H9 (cell line): ENCODE results near the gene SLC44A2. TPM values are rescaled to one million over a fixed set of nuclear protein-coding genes. Genes with fewer than 3 reads are reported as not detected.

Experiments
- DNase-seq: peaks from one replicate; pipeline ENCODE4 v3.0.0-alpha.2; 2017
- H2AFZ ChIP-seq: one replicate; pipeline ENCODE4 v1.6.1; 2013; ENCODE audit warnings: mild to moderate bottlenecking, low read length, control low read depth, moderate library complexity
- H2AK5ac ChIP-seq: 2 replicates; pipeline ENCODE4 v1.6.1; 2013; ENCODE audit warnings: low read length, control low read depth, mixed read lengths; ENCODE audit not compliant: insufficient read length
- H2BK120ac ChIP-seq: one replicate; pipeline ENCODE4 v1.6.1; 2013; ENCODE audit warnings: low read depth, mild to moderate bottlenecking, low read length, control low read depth, inconsistent platforms; ENCODE audit not compliant: poor library complexity, severe bottlenecking
- H2BK12ac ChIP-seq: 2 replicates; pipeline ENCODE4 v1.6.1; 2013; ENCODE audit warnings: low read length, control low read depth, mixed read lengths, low read depth; ENCODE audit not compliant: insufficient read length
- H2BK15ac ChIP-seq: 2 replicates; pipeline ENCODE4 v1.6.1; 2013; ENCODE audit warnings: low read depth, low read length, control low read depth
- H2BK20ac ChIP-seq: one replicate; pipeline ENCODE4 v1.6.1; 2013; ENCODE audit warnings: low read depth, mild to moderate bottlenecking, low read length, control low read depth, inconsistent platforms; ENCODE audit not compliant: poor library complexity, severe bottlenecking
- H2BK5ac ChIP-seq: 2 replicates; pipeline ENCODE4 v1.6.1; 2013; ENCODE audit warnings: low read length, control low read depth, mixed read lengths; ENCODE audit not compliant: insufficient read length
- H3K14ac ChIP-seq: 2 replicates; pipeline ENCODE4 v1.6.1; 2013; ENCODE audit warnings: low read length, control low read depth; ENCODE audit not compliant: insufficient read depth
- H3K18ac ChIP-seq: 2 replicates; pipeline ENCODE4 v1.6.1; 2013; ENCODE audit warnings: low read depth, mild to moderate bottlenecking, mixed read lengths, low read length, control low read depth; ENCODE audit not compliant: insufficient read length
- H3K23ac ChIP-seq: 2 replicates; pipeline ENCODE4 v1.6.1; 2013; ENCODE audit warnings: low read length, control low read depth, mixed read lengths, low read depth; ENCODE audit not compliant: insufficient read length
- H3K23me2 ChIP-seq: 2 replicates; pipeline ENCODE4 v1.6.1; 2013; ENCODE audit warnings: low read depth, mild to moderate bottlenecking, mixed read lengths, low read length, control low read depth; ENCODE audit not compliant: insufficient read length, poor library complexity, severe bottlenecking
- H3K27ac ChIP-seq: 2 replicates; pipeline ENCODE4 v1.5.1; 2013; ENCODE audit warnings: low read length, control low read depth, mixed read lengths, low read depth; ENCODE audit not compliant: insufficient read length
- H3K27me3 ChIP-seq: 2 replicates; pipeline ENCODE4 v1.6.1; 2013; ENCODE audit warnings: low read length, control low read depth, inconsistent platforms; ENCODE audit not compliant: insufficient read depth
- H3K4ac ChIP-seq: 2 replicates; pipeline ENCODE4 v1.6.1; 2013; ENCODE audit warnings: low read depth, mild to moderate bottlenecking, control low read depth, inconsistent platforms, low read length, moderate library complexity
- H3K4me1 ChIP-seq: 2 replicates; pipeline ENCODE4 v1.6.1; 2013; ENCODE audit warnings: low read length, control low read depth, inconsistent platforms; ENCODE audit not compliant: insufficient read depth
- H3K4me2 ChIP-seq: 2 replicates; pipeline ENCODE4 v1.6.1; 2013; ENCODE audit warnings: low read length, control low read depth, mixed read lengths; ENCODE audit not compliant: insufficient read length, insufficient read depth
- H3K56ac ChIP-seq: 2 replicates; pipeline ENCODE4 v1.6.1; 2013; ENCODE audit warnings: low read depth, mild to moderate bottlenecking, mixed read lengths, low read length, control low read depth; ENCODE audit not compliant: insufficient read length
- H3K79me1 ChIP-seq: 2 replicates; pipeline ENCODE4 v1.6.1; 2013; ENCODE audit warnings: low read depth, mild to moderate bottlenecking, moderate library complexity, low read length, control low read depth, inconsistent platforms; ENCODE audit not compliant: insufficient read depth, poor library complexity, severe bottlenecking
- H3K79me2 ChIP-seq: 2 replicates; pipeline ENCODE4 v1.6.1; 2013; ENCODE audit warnings: low read length, control low read depth, inconsistent platforms; ENCODE audit not compliant: insufficient read depth
- H3K9ac ChIP-seq: 2 replicates; pipeline ENCODE4 v1.6.1; 2013; ENCODE audit warnings: low read length, control low read depth, mixed read lengths; ENCODE audit not compliant: insufficient read length; ENCODE audit errors: extremely low read depth
- H3K9me3 ChIP-seq: one replicate; pipeline ENCODE4 v1.6.1; 2013; ENCODE audit warnings: low read depth, low read length, inconsistent platforms; ENCODE audit not compliant: control insufficient read depth
- H3T11ph ChIP-seq: one replicate; pipeline ENCODE4 v1.6.1; 2013; ENCODE audit warnings: mild to moderate bottlenecking, low read length, control low read depth, inconsistent platforms
- H4K20me1 ChIP-seq: one replicate; pipeline ENCODE4 v1.6.1; 2013; ENCODE audit not compliant: control insufficient read depth, insufficient read length, insufficient read depth
- H4K5ac ChIP-seq: 2 replicates; pipeline ENCODE4 v1.6.1; 2013; ENCODE audit warnings: low read depth, mild to moderate bottlenecking, mixed read lengths, low read length, control low read depth; ENCODE audit not compliant: insufficient read length
- H4K8ac ChIP-seq: replicated peaks from 2 replicates; pipeline ENCODE4 v1.6.1; 2013; ENCODE audit warnings: low read length, control low read depth, mixed read lengths, low read depth; ENCODE audit not compliant: insufficient read length
- H4K91ac ChIP-seq: 2 replicates; pipeline ENCODE4 v1.6.1; 2013; ENCODE audit warnings: low read depth, mild to moderate bottlenecking, moderate library complexity, mixed read lengths, low read length, control low read depth; ENCODE audit not compliant: insufficient read length
- H3K27ac Mint-ChIP-seq, 3 experiments: 2 replicates in 2 of 3; 3 replicates in 1 of 3; pipeline ENCODE4 v1.8.0; 2020 to 2021; ENCODE audit warnings: mixed read lengths in 3 of 3, mild to moderate bottlenecking in 1 of 3, moderate library complexity in 1 of 3
- H3K27me3 Mint-ChIP-seq: 2 replicates; pipeline ENCODE4 v1.8.0; 2021; ENCODE audit warnings: low read depth, mild to moderate bottlenecking, moderate library complexity, mixed read lengths
- H3K36me3 Mint-ChIP-seq, 3 experiments: 2 replicates in 2 of 3; 3 replicates in 1 of 3; pipeline ENCODE4 v1.8.0; 2020 to 2021; ENCODE audit warnings: low read depth in 3 of 3, mixed read lengths in 3 of 3; ENCODE audit not compliant: insufficient read depth in 1 of 3
- H3K4me1 Mint-ChIP-seq, 2 experiments: 2 replicates each; pipeline ENCODE4 v1.8.0; 2020; ENCODE audit warnings: mixed read lengths in 2 of 2
- H3K4me3 Mint-ChIP-seq, 2 experiments: 2 replicates in 1 of 2; 3 replicates in 1 of 2; pipeline ENCODE4 v1.8.0; 2020 to 2021; ENCODE audit warnings: mild to moderate bottlenecking in 2 of 2, mixed read lengths in 2 of 2, moderate library complexity in 1 of 2
- H3K9me3 Mint-ChIP-seq, 2 experiments: 2 replicates in 1 of 2; 3 replicates in 1 of 2; pipeline ENCODE4 v1.8.0; 2020; ENCODE audit warnings: mild to moderate bottlenecking in 2 of 2, mixed read lengths in 2 of 2, moderate library complexity in 1 of 2
- WGBS: extraction: QIAGEN DNeasy Blood & Tissue Kit; methylation state at CpG from one replicate; pipeline ENCODE4 v1.1.7; 2013; ENCODE audit warnings: missing lambda C conversion rate, low lambda C conversion rate, mixed read lengths; ENCODE audit not compliant: insufficient read length; ENCODE audit errors: extremely low coverage; 5-methylcytosine and 5-hydroxymethylcytosine counted together
- total RNA-seq: library from RNA; stranded (reverse); gene quantifications from 2 replicates; pipeline ENCODE4 v1.2.1, GENCODE V29; 2021
- TF ChIP-seq, protein P1 (sequence below): fragments of 200-600 bp; sonication (generic); conservative IDR thresholded peaks from 3 replicates; pipeline ENCODE4 v1.8.0; 2021; ENCODE audit warnings: antibody characterized with exemption, mild to moderate bottlenecking

Gene SLC44A2
- total RNA-seq, 1 experiment from 2014 or later = 121 TPM

- no peaks in the 10 kb centered on the region for H3K79me2 ChIP-seq
- H3K14ac ChIP-seq = no peak overlapping the region
- H3K79me1 ChIP-seq = no peaks in the 10 kb centered on the region
- no peaks in the 10 kb centered on the region for H3K9me3 ChIP-seq
- H3K4ac ChIP-seq = no peak overlapping the region
- no peak overlapping the region for H4K91ac ChIP-seq
- H2BK12ac ChIP-seq = no peak overlapping the region
- no peaks in the 10 kb centered on the region for H4K20me1 ChIP-seq
- H3K23me2 ChIP-seq = no peaks in the 10 kb centered on the region
- peak overlapping the region in 1 of 2 experiments; percentile 61; a peak in 2 of 5 replicates for H3K4me3 Mint-ChIP-seq
- H3K4me1 Mint-ChIP-seq = peaks cover 27 to 33% of the 10 kb centered on the region in 2 experiments
- H2BK15ac ChIP-seq = no peak overlapping the region
- no peak overlapping the region for H3K18ac ChIP-seq
- peak; percentile 34 for DNase-seq
- no peaks in the 10 kb centered on the region for H3K27me3 Mint-ChIP-seq
- no peak overlapping the region for H3K27ac ChIP-seq
- H3K23ac ChIP-seq = no peak overlapping the region
- WGBS = no CpG with 5 or more reads among the region's 21 CpGs
- H3K9me3 Mint-ChIP-seq = no peaks in the 10 kb centered on the region
- H3T11ph ChIP-seq = no peak overlapping the region
- no peaks in the 10 kb centered on the region for H3K27me3 ChIP-seq
- no peak overlapping the region for H3K9ac ChIP-seq
- no peak overlapping the region for H3K56ac ChIP-seq
- no peak overlapping the region for H2AFZ ChIP-seq
- H4K8ac ChIP-seq = no peak overlapping the region
- H2BK120ac ChIP-seq = no peak overlapping the region
- no peak overlapping the region for H4K5ac ChIP-seq
- H3K4me2 ChIP-seq = no peak overlapping the region
- H2AK5ac ChIP-seq = no peak overlapping the region
- H3K36me3 Mint-ChIP-seq = peaks cover 13 to 51% (median 42%) of the 10 kb centered on the region in 3 experiments; a peak in 6 of 7 replicates
- H2BK20ac ChIP-seq = no peak overlapping the region
- no peak overlapping the region for H2BK5ac ChIP-seq
- H3K4me1 ChIP-seq = peaks cover 3% of the 10 kb centered on the region; the same call in 1 of the 2 replicates
- TF ChIP-seq, protein P1, sequence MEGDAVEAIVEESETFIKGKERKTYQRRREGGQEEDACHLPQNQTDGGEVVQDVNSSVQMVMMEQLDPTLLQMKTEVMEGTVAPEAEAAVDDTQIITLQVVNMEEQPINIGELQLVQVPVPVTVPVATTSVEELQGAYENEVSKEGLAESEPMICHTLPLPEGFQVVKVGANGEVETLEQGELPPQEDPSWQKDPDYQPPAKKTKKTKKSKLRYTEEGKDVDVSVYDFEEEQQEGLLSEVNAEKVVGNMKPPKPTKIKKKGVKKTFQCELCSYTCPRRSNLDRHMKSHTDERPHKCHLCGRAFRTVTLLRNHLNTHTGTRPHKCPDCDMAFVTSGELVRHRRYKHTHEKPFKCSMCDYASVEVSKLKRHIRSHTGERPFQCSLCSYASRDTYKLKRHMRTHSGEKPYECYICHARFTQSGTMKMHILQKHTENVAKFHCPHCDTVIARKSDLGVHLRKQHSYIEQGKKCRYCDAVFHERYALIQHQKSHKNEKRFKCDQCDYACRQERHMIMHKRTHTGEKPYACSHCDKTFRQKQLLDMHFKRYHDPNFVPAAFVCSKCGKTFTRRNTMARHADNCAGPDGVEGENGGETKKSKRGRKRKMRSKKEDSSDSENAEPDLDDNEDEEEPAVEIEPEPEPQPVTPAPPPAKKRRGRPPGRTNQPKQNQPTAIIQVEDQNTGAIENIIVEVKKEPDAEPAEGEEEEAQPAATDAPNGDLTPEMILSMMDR = no peak
- H3K27ac Mint-ChIP-seq = peak overlapping the region; percentile 88 to 96 (median 90)
These were observed 18.0 kb downstream of the SLC44A2 start for GRCh38 chr19:10643172-10643967.
